Mesenchymal stem cell (in vitro differentiated cells and primary cell): ENCODE measurements around the gene AGPAT4.

Source experiments
- DNase-seq: peaks from one replicate; pipeline ENCODE4 v3.0.0-alpha.2; 2013
- H2AFZ ChIP-seq: one replicate; pipeline ENCODE4 v1.6.1; 2013; ENCODE audit warnings: low read depth, mild to moderate bottlenecking, control low read depth, inconsistent platforms, low read length, moderate library complexity
- H2AK5ac ChIP-seq: 2 replicates; pipeline ENCODE4 v1.6.1; 2013; ENCODE audit warnings: low read length, moderate library complexity, mild to moderate bottlenecking, inconsistent platforms; ENCODE audit not compliant: severe bottlenecking
- H2BK120ac ChIP-seq: one replicate; pipeline ENCODE4 v1.6.1; 2013; ENCODE audit warnings: low read depth, mild to moderate bottlenecking, inconsistent platforms, low read length, moderate library complexity
- H2BK12ac ChIP-seq, 2 experiments: one replicate each; pipeline ENCODE4 v1.6.1; 2013; ENCODE audit warnings: inconsistent platforms in 2 of 2, low read length in 2 of 2, mild to moderate bottlenecking in 2 of 2, moderate library complexity in 2 of 2, control low read depth in 1 of 2
- H2BK15ac ChIP-seq: one replicate; pipeline ENCODE4 v1.6.1; 2013; ENCODE audit warnings: mild to moderate bottlenecking, low read depth, inconsistent platforms; ENCODE audit not compliant: poor library complexity, severe bottlenecking
- H2BK5ac ChIP-seq: 2 replicates; pipeline ENCODE4 v1.6.1; 2013; ENCODE audit warnings: low read depth, mild to moderate bottlenecking, low read length, control low read depth, inconsistent platforms; ENCODE audit not compliant: poor library complexity, severe bottlenecking
- H3K14ac ChIP-seq, 2 experiments: one replicate each; pipeline ENCODE4 v1.6.1; 2013; ENCODE audit warnings: inconsistent platforms in 2 of 2, low read length in 2 of 2, control low read depth in 1 of 2, mild to moderate bottlenecking in 1 of 2, moderate library complexity in 1 of 2
- H3K18ac ChIP-seq, 2 experiments: one replicate each; pipeline ENCODE4 v1.6.1; 2013; ENCODE audit warnings: inconsistent platforms in 2 of 2, low read length in 2 of 2, control low read depth in 1 of 2, low read depth in 1 of 2, mild to moderate bottlenecking in 1 of 2
- H3K23ac ChIP-seq, 2 experiments: one replicate each; pipeline ENCODE4 v1.6.1; 2013; ENCODE audit warnings: inconsistent platforms in 2 of 2, low read length in 2 of 2, mild to moderate bottlenecking in 2 of 2, moderate library complexity in 2 of 2, control low read depth in 1 of 2
- H3K27ac ChIP-seq: 2 replicates; pipeline ENCODE4 v1.5.1; 2013; ENCODE audit warnings: mild to moderate bottlenecking, moderate library complexity, low read length, control low read depth, inconsistent platforms; ENCODE audit not compliant: poor library complexity, severe bottlenecking
- H3K27me3 ChIP-seq, 2 experiments: 2 replicates each; pipeline versions ENCODE4 v1.6.1 to v1.7.0; 2013; ENCODE audit warnings: low read length in 2 of 2, mild to moderate bottlenecking in 2 of 2, moderate library complexity in 2 of 2, control low read depth in 1 of 2, inconsistent platforms in 1 of 2; ENCODE audit not compliant: control insufficient read depth in 1 of 2, insufficient read depth in 1 of 2
- H3K36me3 ChIP-seq, 2 experiments: 2 replicates each; pipeline versions ENCODE4 v1.6.1 to v1.7.0; 2013; ENCODE audit warnings: low read length in 2 of 2, control low read depth in 1 of 2, inconsistent platforms in 1 of 2, low read depth in 1 of 2, mild to moderate bottlenecking in 1 of 2; ENCODE audit not compliant: insufficient read depth in 2 of 2, control insufficient read depth in 1 of 2
- H3K4ac ChIP-seq, 2 experiments: one replicate each; pipeline ENCODE4 v1.6.1; 2013; ENCODE audit warnings: inconsistent platforms in 2 of 2, low read length in 2 of 2, mild to moderate bottlenecking in 2 of 2, moderate library complexity in 2 of 2, control low read depth in 1 of 2, low read depth in 1 of 2
- H3K4me1 ChIP-seq: 2 replicates; pipeline ENCODE4 v1.6.1; 2013; ENCODE audit warnings: low read depth, low read length, control low read depth; ENCODE audit not compliant: control insufficient read depth, insufficient read depth
- H3K4me2 ChIP-seq: 2 replicates; pipeline ENCODE4 v1.6.1; 2013; ENCODE audit warnings: low read length, mild to moderate bottlenecking, inconsistent platforms; ENCODE audit not compliant: poor library complexity, severe bottlenecking
- H3K4me3 ChIP-seq, 2 experiments: 2 replicates each; pipeline versions ENCODE4 v1.5.1 to v1.7.0; 2013; ENCODE audit warnings: low read length in 2 of 2, mild to moderate bottlenecking in 2 of 2, control low read depth in 1 of 2, low read depth in 1 of 2; ENCODE audit not compliant: insufficient read depth in 1 of 2
- H3K79me1 ChIP-seq: replicated peaks from 2 replicates; pipeline ENCODE4 v1.6.1; 2013; ENCODE audit warnings: mild to moderate bottlenecking, control low read depth, low read length, inconsistent platforms; ENCODE audit not compliant: poor library complexity, severe bottlenecking
- H3K9ac ChIP-seq: 2 replicates; pipeline ENCODE4 v1.7.0; 2013; ENCODE audit warnings: mild to moderate bottlenecking, low read length, moderate library complexity
- H3K9me3 ChIP-seq: 2 replicates; pipeline ENCODE4 v1.7.0; 2013; ENCODE audit warnings: mild to moderate bottlenecking, low read length; ENCODE audit not compliant: control insufficient read depth
- H4K8ac ChIP-seq: one replicate; pipeline ENCODE4 v1.6.1; 2013; ENCODE audit warnings: inconsistent platforms, mild to moderate bottlenecking, low read length, moderate library complexity
- H4K91ac ChIP-seq: one replicate; pipeline ENCODE4 v1.6.1; 2013; ENCODE audit warnings: mild to moderate bottlenecking, low read length, inconsistent platforms
- WGBS: methylation state at CpG from one replicate; pipeline ENCODE4 v1.1.7; 2013; ENCODE audit warnings: mixed read lengths; 5-methylcytosine and 5-hydroxymethylcytosine counted together

The AGPAT4 gene

GRCh38 chr6:161140554-161140875 lies 133.3 kb downstream of the AGPAT4 start:
- H2BK120ac ChIP-seq = no peak overlapping the region
- H3K27ac ChIP-seq = no peak overlapping the region
- H3K23ac ChIP-seq = peak overlapping the region in 1 of 2 experiments; percentile 35
- H3K4ac ChIP-seq = no peak overlapping the region
- no peak overlapping the region for H4K91ac ChIP-seq
- H2BK12ac ChIP-seq = no peak overlapping the region
- no peak overlapping the region for H2AK5ac ChIP-seq
- H2AFZ ChIP-seq = no peak overlapping the region
- no peak overlapping the region for H2BK15ac ChIP-seq
- peaks cover 60% of the 10 kb centered on the region in 2 experiments for H3K36me3 ChIP-seq
- peaks cover 9% of the 10 kb centered on the region for H3K4me1 ChIP-seq
- H3K9ac ChIP-seq = peak overlapping the region; percentile 51
- no peaks in the 10 kb centered on the region for H3K9me3 ChIP-seq
- H3K27me3 ChIP-seq = no peaks in the 10 kb centered on the region
- 96% methylated on average over 10 of the region's 10 CpGs for WGBS
- H3K79me1 ChIP-seq = peaks cover 3% of the 10 kb centered on the region
- no peak overlapping the region for H3K4me3 ChIP-seq
- H2BK5ac ChIP-seq = no peak overlapping the region
- H3K14ac ChIP-seq = no peak overlapping the region
- no peak for DNase-seq
- H3K4me2 ChIP-seq = no peak overlapping the region
- H3K18ac ChIP-seq = no peak overlapping the region
- H4K8ac ChIP-seq = no peak overlapping the region

- H2BK12ac ChIP-seq = no peak overlapping the region
- peaks cover 9% of the 10 kb centered on the region for H3K4me1 ChIP-seq
- no peak overlapping the region for H3K4me2 ChIP-seq
- no peak overlapping the region for H2BK120ac ChIP-seq
- no peak overlapping the region for H4K8ac ChIP-seq
- no peak overlapping the region for H4K91ac ChIP-seq
- no peak overlapping the region for H2AFZ ChIP-seq
- H3K18ac ChIP-seq = no peak overlapping the region
- peak overlapping the region; percentile 51 for H3K9ac ChIP-seq
- H3K27me3 ChIP-seq = no peaks in the 10 kb centered on the region
- 93% methylated on average over 28 of the region's 28 CpGs for WGBS
- H3K4ac ChIP-seq = no peak overlapping the region
- no peak for DNase-seq
- H3K14ac ChIP-seq = no peak overlapping the region
- peak overlapping the region in 1 of 2 experiments; percentile 35 for H3K23ac ChIP-seq
- peak overlapping the region; percentile 46 for H2BK5ac ChIP-seq
- H2AK5ac ChIP-seq = no peak overlapping the region
- H3K4me3 ChIP-seq = no peak overlapping the region
- peaks cover 61 to 64% of the 10 kb centered on the region in 2 experiments for H3K36me3 ChIP-seq
- no peak overlapping the region for H3K27ac ChIP-seq
- H3K9me3 ChIP-seq = no peaks in the 10 kb centered on the region
- H3K79me1 ChIP-seq = peaks cover 3% of the 10 kb centered on the region
- no peak overlapping the region for H2BK15ac ChIP-seq
Measured at GRCh38 chr6:161139766-161140553, 133.9 kb downstream of the AGPAT4 start.

GRCh38 chr6:161139304-161139765 lies 134.5 kb downstream of the AGPAT4 start:
- Histone ChIP-seq H2BK5ac (no peak overlapping the region), H2AK5ac (no peak overlapping the region), H3K36me3 (peaks cover 66 to 68% of the 10 kb centered on the region in 2 experiments), H3K9me3 (no peaks in the 10 kb centered on the region), H3K79me1 (peaks cover 3% of the 10 kb centered on the region), H3K18ac (no peak overlapping the region), H3K14ac (no peak overlapping the region), H4K8ac (no peak overlapping the region), H2BK12ac (no peak overlapping the region), H3K4me3 (no peak overlapping the region), H3K23ac (no peak overlapping the region), H4K91ac (no peak overlapping the region), H2BK120ac (no peak overlapping the region), H3K4ac (no peak overlapping the region), H2AFZ (no peak overlapping the region), H3K4me2 (no peak overlapping the region), H2BK15ac (no peak overlapping the region), H3K9ac (no peak overlapping the region), H3K27me3 (no peaks in the 10 kb centered on the region), H3K27ac (no peak overlapping the region), H3K4me1 (peaks cover 9% of the 10 kb centered on the region)
- no peak for DNase-seq
- 98% methylated on average over 18 of the region's 18 CpGs for WGBS

- H3K4me3 ChIP-seq = no peak overlapping the region
- H3K9ac ChIP-seq = no peak overlapping the region
- no peak overlapping the region for H3K14ac ChIP-seq
- H2BK15ac ChIP-seq = no peak overlapping the region
- peaks cover 3% of the 10 kb centered on the region for H3K79me1 ChIP-seq
- H4K8ac ChIP-seq = no peak overlapping the region
- no peak overlapping the region for H3K27ac ChIP-seq
- DNase-seq = no peak
- H2AFZ ChIP-seq = no peak overlapping the region
- H3K18ac ChIP-seq = no peak overlapping the region
- no peak overlapping the region for H3K23ac ChIP-seq
- peaks cover 67 to 70% of the 10 kb centered on the region in 2 experiments for H3K36me3 ChIP-seq
- no peaks in the 10 kb centered on the region for H3K9me3 ChIP-seq
- no peak overlapping the region for H3K4me2 ChIP-seq
- no peak overlapping the region for H2BK120ac ChIP-seq
- H3K4me1 ChIP-seq = peaks cover 9% of the 10 kb centered on the region
- 96% methylated on average over 23 of the region's 23 CpGs for WGBS
- no peak overlapping the region for H2BK12ac ChIP-seq
- H3K27me3 ChIP-seq = no peaks in the 10 kb centered on the region
- no peak overlapping the region for H2BK5ac ChIP-seq
- no peak overlapping the region for H4K91ac ChIP-seq
- H3K4ac ChIP-seq = no peak overlapping the region
- H2AK5ac ChIP-seq = no peak overlapping the region
Measured at GRCh38 chr6:161138543-161139303, 135.1 kb downstream of the AGPAT4 start.
